HG02642 (cell line): Measurements from ENCODE around the gene GPR152.
A peak's percentile ranks its signal among the peaks of the same experiment; 100 is the strongest.
"Not testable (repeated sequence)": the region's sequence is repeated elsewhere in the genome, so short reads cannot be mapped to it uniquely, and the experiment has no call there.

Experiments used
- ATAC-seq: cut with Tn5 transposase; IDR thresholded peaks from one replicate; pipeline ENCODE4 v1.9.1; 2021; ENCODE audit warnings: mild to moderate bottlenecking; ENCODE audit not compliant: unreplicated experiment, poor library complexity

GPR152 gene

GRCh38 chr11:67466962-67467771 lies 14.6 kb upstream of the GPR152 start:
- ATAC-seq: no peak

GRCh38 chr11:67466367-67466766 lies 13.8 kb upstream of the GPR152 start:
- ATAC-seq: no peak

- ATAC-seq: not testable (repeated sequence)
Measured at GRCh38 chr11:67465530-67465929, 13.0 kb upstream of the GPR152 start.

GRCh38 chr11:67465189-67465510 lies 12.6 kb upstream of the GPR152 start:
- no peak for ATAC-seq

GRCh38 chr11:67464411-67465188 lies 12.1 kb upstream of the GPR152 start:
- peak; percentile 49 for ATAC-seq

GRCh38 chr11:67463680-67464410 lies 11.3 kb upstream of the GPR152 start:
- no peak for ATAC-seq

GRCh38 chr11:67463186-67463585 lies 10.7 kb upstream of the GPR152 start:
- no peak for ATAC-seq

GRCh38 chr11:67458266-67458665 lies 5.7 kb upstream of the GPR152 start:
- no peak for ATAC-seq

- ATAC-seq: no peak
Measured at GRCh38 chr11:67457453-67457852, 4.9 kb upstream of the GPR152 start.

- ATAC-seq: no peak
Measured at GRCh38 chr11:67456068-67456705, 3.7 kb upstream of the GPR152 start.

- no peak for ATAC-seq
Measured at GRCh38 chr11:67455054-67455453, 2.5 kb upstream of the GPR152 start, which contains the start of gene CABP4. Gene CABP4 (plus strand): TSS chr11:67455354. CDS start chr11:67455424, 70 bp downstream.

GRCh38 chr11:67453816-67454732 lies 1.5 kb upstream of the GPR152 start:
- no peak for ATAC-seq

GRCh38 chr11:67451658-67451976 lies 912 bp downstream of the GPR152 start:
- no peak for ATAC-seq

- no peak for ATAC-seq
Measured at GRCh38 chr11:67450796-67451657, 1.5 kb downstream of the GPR152 start.

- ATAC-seq: no peak
Measured at GRCh38 chr11:67449116-67449844, 3.2 kb downstream of the GPR152 start.

- ATAC-seq: no peak
Measured at GRCh38 chr11:67448220-67448609, 4.3 kb downstream of the GPR152 start.

GRCh38 chr11:67445515-67445914 lies 7.0 kb downstream of the GPR152 start:
- ATAC-seq: no peak
